Stimulated activated CD8-positive, alpha-beta memory T cell treated with anti-CD3 and anti-CD28 coated beads, Interleukin-7, amount 100 ng/mL, for 1 hour (primary cell): ENCODE measurements around the gene RNF5.
"Not testable (repeated sequence)": the region's sequence is repeated elsewhere in the genome, so short reads cannot be mapped to it uniquely, and the experiment has no call there.

Source experiments
- DNase-seq, 2 donors: peaks; one replicate each; pipeline ENCODE4 v3.0.0-alpha.2; 2020; ENCODE audit warnings: low read depth in 2 of 2

RNF5 gene

DNA sequence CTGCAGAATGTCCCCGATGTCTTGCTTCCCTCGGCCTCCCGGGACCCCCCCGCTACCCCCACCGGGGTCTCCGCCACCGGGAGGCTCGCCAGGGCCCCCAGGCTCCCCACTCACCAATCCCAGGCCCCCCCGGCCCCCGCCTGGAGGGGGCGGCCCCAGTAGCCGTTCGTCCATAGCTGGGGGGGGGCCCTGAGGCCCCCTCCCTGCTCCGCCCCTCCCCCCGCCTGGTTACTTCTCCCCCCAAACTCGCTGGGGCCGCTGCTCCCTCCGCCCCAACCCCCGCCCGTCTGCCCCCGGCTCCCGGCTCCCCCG lies 11.5 kb downstream of the RNF5 start:
- DNase-seq = no peak

DNA sequence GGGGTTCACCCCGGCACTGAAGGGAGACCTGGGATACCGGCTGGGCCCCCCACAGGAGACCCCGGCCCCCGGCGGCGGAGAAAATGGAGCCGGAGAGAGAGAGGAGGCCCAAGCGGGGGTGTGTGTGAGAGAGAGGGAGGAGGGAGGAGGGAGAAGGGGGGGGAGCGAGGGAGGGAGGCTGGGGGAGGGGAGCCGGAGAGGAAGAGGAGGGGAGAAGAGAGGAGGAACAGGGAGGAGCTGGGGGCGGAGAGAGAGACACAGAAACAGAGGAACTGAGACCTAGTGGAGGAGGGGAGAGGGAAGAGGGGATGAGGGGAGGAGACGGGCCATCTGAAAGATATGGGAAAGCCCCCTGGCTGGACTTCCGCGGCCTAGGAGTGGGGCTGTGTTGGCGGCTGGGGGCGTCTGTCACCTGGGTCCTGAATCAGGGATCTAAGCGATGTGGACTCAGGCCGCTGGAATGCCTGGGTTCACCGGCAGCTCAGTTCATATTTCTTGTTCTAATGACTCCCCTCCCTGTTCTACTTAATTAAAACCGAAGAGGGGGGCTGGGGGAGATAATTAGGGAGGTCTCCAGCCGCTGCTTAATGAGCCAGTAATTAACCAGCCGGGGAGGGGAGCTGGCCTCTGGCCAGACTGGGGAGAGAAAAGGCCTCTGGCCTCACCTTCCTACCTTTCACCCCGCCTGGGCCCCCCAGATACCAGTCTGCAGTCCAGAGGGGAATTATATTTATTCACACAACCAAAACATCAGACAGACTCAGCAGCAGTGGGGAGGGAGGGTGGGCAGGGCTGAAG lies 12.0 kb downstream of the RNF5 start, which contains the start of gene PBX2:
Gene PBX2 (minus strand): TSS at position 149 of the 798 bp plus-strand sequence. CDS start 287 bp downstream, outside the sequence.
- DNase-seq = peak; percentile 55 to 74

DNA sequence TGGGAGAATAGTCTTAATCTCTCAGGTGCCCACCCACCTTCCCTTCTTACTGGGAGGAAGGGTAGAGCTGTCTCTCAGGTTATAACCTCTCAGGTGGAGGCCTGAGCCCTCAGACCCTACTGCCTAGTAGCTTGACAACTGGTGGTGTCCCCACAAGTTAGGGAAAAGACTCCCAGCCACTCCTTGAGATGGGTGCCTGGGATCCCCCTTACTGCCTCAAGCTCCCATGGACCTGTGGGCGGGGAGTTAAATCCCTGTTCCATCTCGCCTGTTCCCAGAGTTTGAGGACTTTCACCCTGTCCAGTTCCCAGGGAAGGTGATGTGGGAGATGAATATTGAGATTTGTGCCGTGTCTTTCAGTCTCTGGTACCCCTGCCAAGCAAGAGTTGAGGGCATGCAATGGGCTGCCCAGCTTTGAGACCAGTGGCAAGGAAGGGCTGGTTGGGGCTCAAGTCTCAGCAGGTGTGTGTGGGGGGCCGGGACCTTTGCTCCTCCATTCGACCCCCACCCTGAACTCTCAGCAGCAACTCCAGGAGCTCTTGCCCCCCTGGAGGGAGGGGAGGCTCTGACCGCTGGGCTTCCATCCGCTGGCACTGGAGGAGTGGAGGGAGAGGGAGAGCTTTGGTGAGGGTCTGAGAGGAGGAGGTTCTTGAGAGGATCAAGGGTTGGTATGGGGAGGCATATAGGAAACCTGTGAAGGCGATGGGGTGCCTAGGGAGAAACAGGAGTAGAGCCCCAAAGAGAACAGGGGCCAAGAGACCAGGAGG lies 12.9 kb downstream of the RNF5 start:
- no peak for DNase-seq

DNA sequence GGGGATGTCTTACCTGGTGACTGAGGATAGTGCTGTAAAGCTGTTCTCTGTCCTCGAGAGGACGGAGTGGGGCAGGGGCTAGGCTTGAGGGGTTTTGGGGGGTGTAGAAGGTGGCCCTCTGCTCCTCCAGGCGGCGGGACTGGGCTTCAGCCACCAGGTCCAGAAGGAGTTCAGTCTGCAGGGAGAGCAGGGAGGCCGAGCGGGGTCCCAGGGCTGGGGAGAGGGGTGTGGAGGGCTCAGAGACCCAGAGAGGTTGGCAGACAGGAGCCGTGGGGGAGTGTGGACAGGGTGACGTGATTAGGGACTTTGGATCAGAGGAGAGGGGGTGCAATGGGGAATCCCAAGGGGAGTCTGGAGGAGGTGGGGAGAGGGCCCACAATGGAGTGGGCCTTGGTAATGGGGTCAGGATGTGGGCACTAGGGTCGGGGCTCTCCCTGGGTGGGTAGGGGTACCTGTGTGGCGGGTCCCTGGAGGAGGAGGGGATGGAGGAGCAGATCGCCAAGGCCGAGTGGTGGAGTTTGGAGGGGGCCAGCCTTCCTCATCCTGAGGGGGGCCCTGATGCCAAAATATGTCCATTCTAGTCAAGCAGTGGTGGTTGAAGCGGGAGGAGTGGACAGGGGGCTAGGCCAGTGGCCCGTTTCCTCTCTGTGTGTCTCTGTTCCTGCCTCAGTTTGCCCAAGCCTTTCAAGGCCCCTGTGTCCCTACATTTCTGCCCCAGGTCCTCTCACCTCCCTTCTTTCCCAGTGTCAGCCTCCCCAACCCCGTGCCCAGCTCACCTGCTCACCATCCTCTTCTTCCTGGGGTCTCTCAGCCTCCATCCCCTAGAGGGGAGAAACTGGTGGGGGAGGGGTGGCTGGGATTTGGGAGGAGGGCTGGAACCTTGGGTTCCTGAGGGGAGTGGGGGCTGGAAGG lies 13.7 kb downstream of the RNF5 start:
- no peak for DNase-seq

DNA sequence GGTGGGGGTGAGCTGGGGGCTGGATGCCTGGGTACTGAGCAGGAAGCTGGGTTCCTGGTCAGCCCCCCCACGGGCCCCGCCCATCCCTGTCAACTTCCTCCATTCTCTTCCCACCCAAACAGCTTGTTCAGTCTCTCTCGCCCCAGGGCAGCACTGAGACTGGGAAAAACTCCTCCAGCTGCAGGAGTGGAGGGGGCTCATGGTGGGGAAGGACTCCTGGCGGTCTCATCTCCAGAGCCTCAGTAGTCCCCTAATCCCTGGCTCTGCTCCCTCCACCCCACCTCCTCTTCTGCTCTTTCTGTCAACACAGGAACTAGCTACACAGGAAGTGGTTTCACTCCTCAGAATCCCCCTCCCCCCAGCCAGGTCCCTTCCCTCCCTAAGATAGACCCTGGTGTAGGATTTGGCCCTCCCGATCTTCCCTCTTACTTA lies 14.4 kb downstream of the RNF5 start, which contains the start of gene GPSM3:
Gene GPSM3 (minus strand): TSS at position 36 of the 432 bp plus-strand sequence. CDS start 130 bp downstream, outside the sequence.
- no peak for DNase-seq

DNA sequence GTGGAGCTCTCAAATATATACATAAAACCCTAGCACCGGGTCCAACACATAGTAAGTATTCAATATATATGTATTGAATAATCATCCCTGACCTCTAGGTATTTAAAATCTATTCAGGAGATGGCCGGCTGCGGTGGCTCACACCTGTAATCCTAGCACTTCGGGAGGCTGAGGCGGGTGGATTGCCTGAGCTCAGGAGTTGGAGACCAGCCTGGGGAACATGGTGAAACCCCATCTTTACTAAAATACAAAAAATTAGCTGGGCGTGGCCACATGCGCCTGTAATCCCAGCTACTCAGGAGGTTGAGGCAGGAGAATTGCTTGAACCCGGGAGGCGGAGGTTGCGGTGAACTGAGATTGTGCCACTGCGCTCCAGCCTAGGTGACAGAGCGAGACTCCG lies 14.9 kb downstream of the RNF5 start:
- DNase-seq = not testable (repeated sequence)

DNA sequence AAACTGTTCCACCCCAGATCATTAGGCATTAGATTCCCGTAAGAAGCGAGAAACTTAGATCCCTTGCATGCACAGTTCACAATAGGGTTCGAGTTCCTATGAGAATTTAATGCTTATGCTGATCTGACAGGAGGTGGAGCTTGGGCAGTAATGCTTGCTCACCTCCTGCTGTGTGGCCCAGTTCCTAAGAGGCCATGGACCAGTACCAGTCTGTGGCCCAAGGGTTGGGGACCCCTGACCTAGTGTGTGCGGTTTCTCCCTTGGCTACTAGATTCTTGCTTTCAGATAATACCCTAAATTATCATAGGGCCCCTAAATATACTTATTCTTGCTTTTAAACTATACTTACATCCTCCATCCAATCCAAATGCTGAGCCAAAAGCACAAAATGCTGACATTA lies 16.2 kb downstream of the RNF5 start:
- no peak for DNase-seq

DNA sequence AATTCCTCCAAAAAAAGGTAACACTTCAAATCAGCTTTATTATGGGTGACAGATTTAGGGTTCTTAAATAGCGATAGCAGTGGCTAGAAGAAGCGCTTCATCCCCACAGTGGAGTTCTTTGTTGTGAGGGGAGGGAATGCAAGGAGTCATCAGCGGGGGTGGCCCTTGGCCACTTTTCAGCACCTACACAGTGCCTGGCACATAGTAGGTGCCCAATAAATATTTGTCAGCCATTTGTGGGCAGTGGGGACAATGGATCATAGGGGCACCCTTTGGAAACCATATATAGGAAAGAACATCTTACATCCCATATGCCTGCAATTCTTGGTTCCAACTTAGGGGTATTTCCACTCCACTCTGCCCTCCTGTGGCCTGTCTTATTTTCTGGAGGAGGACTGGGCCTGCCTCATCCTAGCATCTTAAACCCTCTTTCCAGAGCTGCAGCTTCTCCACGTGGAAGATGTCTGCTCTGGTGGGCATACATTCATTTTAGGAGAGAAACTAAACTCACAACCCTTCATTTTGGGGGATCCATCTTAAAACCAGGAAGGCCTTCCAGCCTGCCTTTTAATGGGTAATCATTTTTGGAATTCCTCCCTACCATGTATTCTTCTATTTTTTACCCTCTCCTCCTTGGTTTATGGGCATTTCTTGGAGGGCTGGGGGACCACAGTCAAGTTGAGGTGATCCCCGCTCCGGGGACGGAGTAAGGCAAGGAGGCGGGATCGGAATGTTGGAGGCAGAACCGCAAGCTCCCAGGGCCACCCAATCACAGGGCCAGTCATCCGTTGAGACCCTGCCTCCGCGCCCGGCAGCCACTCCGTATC lies 16.8 kb downstream of the RNF5 start:
- DNase-seq = no peak

DNA sequence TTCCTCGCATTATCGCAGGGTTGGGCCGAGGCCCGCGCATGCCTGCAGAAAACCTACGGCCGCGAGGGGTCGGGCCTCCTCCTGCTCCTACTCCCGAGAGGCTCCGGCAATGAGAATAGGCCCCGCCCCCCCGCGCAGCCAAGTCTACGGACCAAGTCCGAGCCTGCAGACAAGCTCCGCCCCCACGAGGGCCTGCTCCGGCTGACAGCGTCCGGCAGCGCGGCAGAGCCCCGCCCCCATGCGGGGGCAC lies 17.4 kb downstream of the RNF5 start:
- DNase-seq = peak; percentile 99 to 100

DNA sequence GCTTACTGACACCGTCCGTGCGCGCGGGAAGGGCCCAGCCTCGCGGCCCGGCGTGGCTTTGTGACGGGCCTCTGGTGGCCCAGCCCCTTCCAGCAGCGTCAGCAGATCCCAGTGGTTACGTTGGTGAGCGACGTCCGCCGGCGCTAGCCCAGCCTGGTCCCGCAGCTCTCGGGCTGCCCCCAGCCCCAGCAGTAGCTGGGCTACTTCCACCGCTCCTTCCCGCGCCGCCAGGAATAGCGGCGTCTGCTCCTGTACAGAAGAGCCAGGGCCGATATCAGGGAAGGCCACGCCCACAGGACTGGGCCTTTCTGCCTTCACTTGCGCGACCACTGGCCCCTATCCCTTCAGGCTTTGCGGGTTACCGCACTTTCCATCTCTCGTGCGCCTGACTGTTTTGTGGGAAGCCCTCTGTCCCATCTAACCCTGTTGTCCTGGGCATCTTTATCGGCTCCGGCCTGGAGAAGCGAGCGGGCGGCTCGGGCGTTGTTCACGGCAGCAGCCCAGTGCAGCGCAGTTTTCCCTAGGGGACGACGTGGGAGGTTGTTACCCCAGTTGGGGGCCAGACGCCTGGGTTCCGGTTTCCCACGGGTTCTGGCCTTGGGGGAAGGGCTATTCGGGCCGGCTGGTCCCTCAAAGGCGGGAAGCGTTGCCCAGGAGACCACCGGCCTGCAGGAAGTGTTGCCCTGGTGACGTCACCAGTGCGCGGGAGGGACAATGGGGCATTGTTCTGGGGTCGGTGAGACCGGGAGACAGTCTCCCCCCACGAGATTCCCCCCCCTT lies 17.9 kb downstream of the RNF5 start:
- no peak for DNase-seq

DNA sequence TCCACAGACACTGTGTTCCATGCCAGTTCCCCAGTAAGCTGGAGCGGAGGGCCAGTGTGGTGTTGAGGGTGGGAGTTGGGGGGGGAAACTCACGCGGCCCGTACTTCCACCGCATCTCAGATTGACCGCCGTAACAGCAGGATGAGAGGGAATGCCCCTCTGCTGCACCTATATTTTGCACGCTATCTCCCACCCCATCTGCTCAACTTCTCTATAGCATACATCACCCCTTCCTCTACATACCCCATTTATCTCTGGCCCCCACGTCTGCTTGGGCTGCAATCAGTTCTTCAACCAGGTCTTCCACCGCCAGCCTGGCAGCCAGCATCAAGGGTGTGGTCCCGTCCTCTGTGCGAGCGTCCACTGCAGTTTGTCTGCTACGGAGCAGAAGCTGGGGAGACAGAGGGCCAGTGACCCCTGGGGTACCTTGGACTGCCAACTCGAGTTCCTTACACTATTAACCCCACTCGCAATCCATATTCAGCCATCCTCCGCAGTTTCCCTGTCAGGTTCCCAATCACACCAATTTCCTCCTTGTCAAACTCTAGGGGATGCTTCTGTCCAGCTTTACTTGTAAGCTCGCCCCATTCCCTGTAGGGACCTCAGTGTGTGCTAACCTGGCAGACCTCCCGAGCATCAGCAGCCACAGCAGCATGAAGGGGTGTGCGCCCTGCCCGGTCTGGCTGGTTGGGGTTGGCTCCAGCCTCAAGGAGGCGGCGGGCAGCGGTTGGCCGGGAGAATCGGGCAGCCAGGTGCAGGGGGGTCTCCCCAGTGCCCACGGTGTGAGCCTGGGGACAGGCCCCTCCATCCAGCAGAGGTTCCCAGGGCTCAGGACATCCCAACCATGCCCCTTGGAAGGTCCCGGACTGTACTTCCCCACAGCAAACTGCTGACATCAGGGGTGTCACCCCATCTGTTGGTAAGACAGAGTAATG lies 18.7 kb downstream of the RNF5 start:
- no peak for DNase-seq

DNA sequence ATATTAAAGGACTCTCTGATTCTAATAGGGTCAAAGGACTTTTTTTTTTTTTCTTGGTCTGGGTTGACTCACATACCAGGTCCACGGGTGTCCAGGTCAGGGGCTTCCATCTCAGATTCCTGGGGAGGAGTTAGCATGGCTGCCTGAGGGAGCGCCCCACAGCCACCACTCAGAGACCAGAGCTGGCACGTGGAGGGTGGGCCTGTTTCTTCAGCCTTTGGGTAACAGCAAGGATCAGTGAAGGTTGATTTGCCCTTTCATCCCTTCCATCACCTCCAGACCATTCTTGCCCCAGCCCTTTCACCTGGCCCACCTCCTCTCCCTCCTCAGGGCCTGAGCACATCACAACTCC lies 20.1 kb downstream of the RNF5 start:
- DNase-seq = no peak

DNA sequence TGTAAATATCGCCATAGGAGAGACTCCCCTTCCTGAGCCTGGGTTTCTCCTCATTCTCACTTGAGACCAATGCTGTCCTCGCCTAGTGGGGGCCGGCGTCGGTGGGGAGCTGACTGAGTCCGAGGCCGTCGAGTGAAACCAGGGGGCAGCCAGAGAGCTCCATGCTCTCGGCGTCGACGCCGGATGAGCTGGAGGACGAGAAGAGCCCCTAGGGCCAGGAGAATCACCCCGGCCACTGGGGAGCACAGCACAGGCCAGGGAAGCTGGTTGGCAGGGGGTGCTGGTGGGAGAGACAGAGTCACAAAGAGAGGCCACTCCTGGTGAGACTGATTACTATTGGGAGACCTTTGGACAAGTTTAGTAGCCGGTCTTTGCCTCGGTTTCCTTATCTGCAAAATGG lies 20.7 kb downstream of the RNF5 start:
- no peak for DNase-seq

DNA sequence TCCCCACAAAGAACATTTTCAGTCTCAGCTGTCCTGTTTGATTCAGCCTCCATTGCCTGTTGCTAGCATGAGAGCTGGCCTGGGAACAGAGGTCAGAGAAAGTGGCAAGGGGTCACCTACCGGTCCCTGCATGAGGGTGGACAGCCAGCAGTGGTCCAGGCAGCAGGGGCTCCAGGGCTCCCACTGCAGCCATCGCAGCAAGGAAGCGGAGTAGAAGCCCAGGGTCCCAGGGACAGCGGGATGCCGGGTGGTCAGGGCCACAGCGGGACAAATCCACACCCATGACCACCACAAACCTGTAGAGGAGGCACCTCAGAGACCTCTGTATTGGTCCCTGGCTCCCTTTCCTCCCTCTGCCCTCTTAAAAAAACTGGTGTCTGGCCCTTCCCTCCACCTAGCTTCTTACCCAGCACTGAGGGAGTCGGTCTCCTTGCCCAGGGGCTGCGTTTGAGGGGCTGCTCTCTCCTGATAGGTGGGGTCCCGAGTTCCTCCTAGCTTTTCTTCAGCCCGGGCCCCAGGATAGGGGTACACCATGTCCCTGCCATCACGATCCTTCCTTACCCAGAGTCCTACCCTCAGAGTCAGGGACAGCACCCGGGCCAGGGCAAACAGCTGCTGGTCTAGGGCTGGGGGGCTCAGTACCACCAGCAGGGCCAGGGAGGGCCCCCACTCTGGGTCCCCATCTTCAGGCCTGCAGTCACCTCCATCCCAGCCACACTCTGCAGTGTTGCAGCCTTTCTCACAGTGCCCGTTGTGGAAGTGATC lies 22.7 kb downstream of the RNF5 start:
- no peak for DNase-seq

DNA sequence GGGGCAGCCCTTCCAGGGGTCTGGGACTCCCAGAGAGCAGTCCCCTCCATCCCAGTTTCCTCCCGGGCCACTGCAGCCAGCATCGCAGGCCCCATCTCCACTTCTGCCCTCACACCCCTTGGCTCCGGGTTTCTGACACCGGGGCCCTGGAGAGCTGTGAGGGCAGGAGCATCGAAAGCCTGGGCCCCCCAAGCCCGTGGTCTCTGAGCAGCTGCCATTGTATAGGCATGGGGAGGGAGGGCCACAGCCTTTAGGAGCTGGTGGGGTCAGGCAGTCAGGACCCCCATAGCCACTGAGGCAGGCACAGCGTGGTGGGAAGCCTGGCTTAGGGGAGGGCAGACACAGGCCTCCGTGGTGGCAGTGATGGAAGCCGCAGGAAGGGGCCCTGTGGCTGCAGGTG lies 24.0 kb downstream of the RNF5 start:
- DNase-seq = no peak

DNA sequence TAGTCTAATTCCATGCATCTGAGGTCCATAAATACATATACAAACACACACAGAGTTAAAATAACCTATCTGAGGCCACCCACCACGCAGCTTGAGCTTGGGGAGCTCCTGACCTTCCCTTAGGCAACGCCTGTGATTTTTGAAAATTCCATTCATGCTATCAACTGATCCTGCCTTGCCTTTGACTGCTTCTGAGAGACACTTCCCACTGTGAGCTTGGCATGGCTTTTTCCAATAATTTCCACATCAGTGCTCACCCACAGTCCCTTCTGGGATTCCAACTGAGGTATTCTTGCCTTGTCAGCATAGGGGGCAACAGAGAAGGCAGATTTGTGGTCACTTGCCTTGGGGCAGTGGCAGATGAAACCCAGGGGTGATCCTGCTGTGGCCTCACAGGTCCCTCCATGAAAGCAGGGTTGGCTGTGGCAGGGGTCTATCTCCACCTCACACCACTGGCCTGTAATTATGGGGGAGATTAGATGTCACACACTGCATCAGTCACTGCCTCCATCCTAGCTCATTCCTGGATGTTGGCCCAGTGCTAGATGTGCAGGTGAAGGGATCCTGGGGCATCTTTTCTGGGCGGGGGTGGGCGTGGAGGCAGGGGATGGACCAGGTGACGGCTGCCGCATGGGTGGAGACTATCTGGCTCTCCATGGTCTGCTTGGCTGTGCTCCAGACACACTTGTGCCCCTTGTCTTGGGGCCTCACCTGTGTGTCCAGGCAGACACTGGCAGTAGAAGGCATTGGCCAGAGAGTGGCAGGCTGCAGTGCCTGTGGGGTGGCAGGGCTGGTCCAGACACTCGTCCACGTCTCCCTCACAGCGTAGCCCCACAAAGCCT lies 25.4 kb downstream of the RNF5 start:
- no peak for DNase-seq

DNA sequence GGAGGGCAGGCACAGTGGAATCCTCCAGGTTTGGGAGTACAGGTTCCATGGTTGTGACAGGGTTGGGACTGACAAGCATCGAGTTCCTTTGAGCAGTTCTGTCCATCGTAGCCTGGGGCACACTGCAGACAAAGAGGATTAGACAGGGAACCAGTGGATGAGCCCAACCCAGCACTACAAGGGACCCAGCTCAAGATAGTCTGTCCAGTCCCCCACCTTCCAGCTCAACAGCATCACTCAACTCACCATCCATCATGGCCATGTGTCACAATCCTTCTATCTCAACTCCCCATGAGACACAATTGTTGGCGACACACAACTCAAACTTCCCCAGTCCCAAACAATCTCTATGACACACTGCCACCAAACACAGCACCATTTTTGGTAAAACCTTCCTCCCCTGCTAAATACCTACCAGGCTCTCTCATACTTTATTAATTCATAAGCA lies 26.1 kb downstream of the RNF5 start:
- no peak for DNase-seq

DNA sequence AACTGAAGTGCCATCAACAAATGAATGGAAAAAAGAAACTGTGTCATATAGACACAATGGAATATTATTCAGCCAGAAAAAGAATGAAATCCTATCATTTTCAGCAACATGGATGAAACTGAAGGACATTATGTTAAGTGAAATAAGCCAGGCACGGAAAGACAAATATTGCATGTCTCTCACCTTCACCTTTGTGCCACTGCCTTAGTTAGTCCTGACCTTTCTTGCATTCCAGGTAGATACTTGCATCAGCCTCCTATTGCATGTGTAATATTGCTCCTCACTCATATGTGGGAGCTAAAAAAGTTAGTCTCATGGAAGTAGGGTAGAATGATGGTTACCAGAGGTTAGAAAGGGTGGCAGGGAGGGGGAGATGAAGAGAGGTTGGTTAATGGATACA lies 30.8 kb downstream of the RNF5 start:
- no peak for DNase-seq
